NCI-H510A treated with DMSO at 0.1 percent for 48 hours (cell line): ENCODE results near the gene TUBB2B.
"Not testable (repeated sequence)": the region's sequence is repeated elsewhere in the genome, so short reads cannot be mapped to it uniquely, and the experiment has no call there.

Experiments
- DNase-seq: peaks from one replicate; lab custom pipeline; 2025; lab: John Stamatoyannopoulos, UW

TUBB2B gene

GRCh38 chr6:3186974-3187382 is 40.5 kb downstream of the TUBB2B start:
- DNase-seq, result no peak

GRCh38 chr6:3183066-3183465 is 44.4 kb downstream of the TUBB2B start:
- DNase-seq, result no peak

- DNase-seq, result no peak
These were observed 46.3 kb downstream of the TUBB2B start for GRCh38 chr6:3181105-3181504.

GRCh38 chr6:3179945-3180344 is 47.5 kb downstream of the TUBB2B start:
- DNase-seq, result not testable (repeated sequence)

- DNase-seq, result not testable (repeated sequence)
These were observed 48.8 kb downstream of the TUBB2B start for GRCh38 chr6:3178666-3179065.

- peak; percentile 56 for DNase-seq
These were observed 50.7 kb downstream of the TUBB2B start for GRCh38 chr6:3176562-3177355.

GRCh38 chr6:3175715-3176402 is 51.6 kb downstream of the TUBB2B start:
- peak; percentile 46 for DNase-seq
